ENCODE results near the gene LRRC18. TPM values are rescaled to one million over a fixed set of nuclear protein-coding genes. Genes with fewer than 3 reads are reported as not detected.

The LRRC18 gene
- total RNA-seq, 1 experiment from 2014 or later = not detected

DNA sequence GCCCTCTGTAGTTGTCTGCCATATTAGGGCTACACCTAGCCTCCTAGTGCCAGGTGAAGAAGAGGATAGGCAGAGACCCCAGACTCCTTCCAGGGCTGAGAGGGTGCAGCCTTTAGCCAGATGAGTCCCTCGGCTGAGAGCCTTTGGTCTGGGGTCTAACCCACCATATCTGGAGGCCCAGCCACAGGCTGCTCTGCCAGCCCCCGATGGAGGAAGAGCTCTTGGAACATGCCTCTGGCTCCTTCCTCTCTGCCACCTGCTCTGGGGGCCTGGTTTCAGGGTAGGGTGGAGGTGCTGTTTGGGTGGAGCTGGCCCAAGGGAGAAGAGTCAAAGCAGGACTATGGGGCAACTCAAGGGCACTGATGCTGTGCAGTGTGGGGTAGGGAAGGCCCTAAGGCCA, 1.4 kb downstream of the LRRC18 start:
- CTCF ChIA-PET = no interaction called here
- Histone ChIP-seq H3K4me1 (ENCODE audit: insufficient read depth, low read length) (no peaks in the 10 kb centered on the region), H3K79me2 (ENCODE audit: low read length) (no peaks in the 10 kb centered on the region), H3K9me3 (ENCODE audit: low read length) (no peaks in the 10 kb centered on the region), H3K36me3 (ENCODE audit: low read depth, low read length) (no peaks in the 10 kb centered on the region), H3K27me3 (ENCODE audit: low read length) (peaks cover 88% of the 10 kb centered on the region), H4K20me1 (ENCODE audit: low read length) (no peaks in the 10 kb centered on the region), H3K9me2 (replicated peaks; ENCODE audit: low read length) (no peaks in the 10 kb centered on the region), H2AFZ (ENCODE audit: low read length) (no peak overlapping the region), H3K27ac (ENCODE audit: low read length) (no peak overlapping the region), H3K9ac (ENCODE audit: low read length) (no peak overlapping the region), H3K4me2 (ENCODE audit: low read length) (no peak overlapping the region), H3K4me3 (ENCODE audit: low read length) (no peak overlapping the region), H3F3A (ENCODE audit: low read length, unreplicated experiment) (no peaks in the 10 kb centered on the region)
- intact Hi-C loops (cut with micrococcal nuclease) = no loop called here
- POLR2A ChIA-PET (ENCODE audit: unreplicated experiment) = no interaction called here
- no TSS peak for BruUV-seq (replicated peaks)
- ATAC-seq (no peak), DNase-seq (no peak)
- TF ChIP-seq EZH2 (IDR thresholded peaks at IDR 0.05; ENCODE audit: low read length, unreplicated experiment) (no peak), EZH2phosphoT487 (IDR thresholded peaks at IDR 0.05; ENCODE audit: borderline replicate concordance, low read length) (no peak)
- TF ChIP-seq, protein P1, sequence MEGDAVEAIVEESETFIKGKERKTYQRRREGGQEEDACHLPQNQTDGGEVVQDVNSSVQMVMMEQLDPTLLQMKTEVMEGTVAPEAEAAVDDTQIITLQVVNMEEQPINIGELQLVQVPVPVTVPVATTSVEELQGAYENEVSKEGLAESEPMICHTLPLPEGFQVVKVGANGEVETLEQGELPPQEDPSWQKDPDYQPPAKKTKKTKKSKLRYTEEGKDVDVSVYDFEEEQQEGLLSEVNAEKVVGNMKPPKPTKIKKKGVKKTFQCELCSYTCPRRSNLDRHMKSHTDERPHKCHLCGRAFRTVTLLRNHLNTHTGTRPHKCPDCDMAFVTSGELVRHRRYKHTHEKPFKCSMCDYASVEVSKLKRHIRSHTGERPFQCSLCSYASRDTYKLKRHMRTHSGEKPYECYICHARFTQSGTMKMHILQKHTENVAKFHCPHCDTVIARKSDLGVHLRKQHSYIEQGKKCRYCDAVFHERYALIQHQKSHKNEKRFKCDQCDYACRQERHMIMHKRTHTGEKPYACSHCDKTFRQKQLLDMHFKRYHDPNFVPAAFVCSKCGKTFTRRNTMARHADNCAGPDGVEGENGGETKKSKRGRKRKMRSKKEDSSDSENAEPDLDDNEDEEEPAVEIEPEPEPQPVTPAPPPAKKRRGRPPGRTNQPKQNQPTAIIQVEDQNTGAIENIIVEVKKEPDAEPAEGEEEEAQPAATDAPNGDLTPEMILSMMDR (conservative IDR thresholded peaks at IDR 0.05; ENCODE audit: low read depth, low read length) = no peak

DNA sequence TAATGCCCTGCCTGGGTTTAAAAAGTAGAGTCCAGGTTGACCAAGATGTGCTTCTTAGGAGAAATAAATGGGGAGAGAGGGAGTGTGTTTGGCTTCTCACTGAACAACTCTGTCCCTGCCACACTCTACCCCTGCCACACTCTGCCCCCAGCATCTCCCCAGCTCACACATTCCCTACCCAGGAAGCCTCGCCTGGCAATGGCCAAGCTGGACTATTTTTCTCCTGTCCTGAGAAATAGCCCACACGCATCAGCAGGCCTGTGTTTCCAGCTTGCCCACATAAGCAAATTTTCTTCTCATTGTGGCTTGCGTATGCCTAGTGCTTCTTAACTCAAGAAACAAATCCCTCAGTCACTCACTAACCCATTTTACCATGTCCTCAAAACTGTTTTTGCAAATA, 1.8 kb downstream of the LRRC18 start:
- Histone ChIP-seq H3K9ac (ENCODE audit: low read length) (no peak overlapping the region), H3K79me2 (ENCODE audit: low read length) (no peaks in the 10 kb centered on the region), H3K36me3 (ENCODE audit: low read depth, low read length) (no peaks in the 10 kb centered on the region), H3F3A (ENCODE audit: low read length, unreplicated experiment) (no peaks in the 10 kb centered on the region), H3K4me3 (ENCODE audit: low read length) (no peak overlapping the region), H2AFZ (ENCODE audit: low read length) (no peak overlapping the region), H3K4me2 (ENCODE audit: low read length) (no peak overlapping the region), H4K20me1 (ENCODE audit: low read length) (no peaks in the 10 kb centered on the region), H3K9me3 (ENCODE audit: low read length) (no peaks in the 10 kb centered on the region), H3K9me2 (replicated peaks; ENCODE audit: low read length) (no peaks in the 10 kb centered on the region), H3K27ac (ENCODE audit: low read length) (no peak overlapping the region), H3K4me1 (ENCODE audit: insufficient read depth, low read length) (no peaks in the 10 kb centered on the region), H3K27me3 (ENCODE audit: low read length) (peaks cover 88% of the 10 kb centered on the region)
- DNase-seq (no peak), ATAC-seq (no peak)
- ChIA-PET CTCF (no interaction called here), POLR2A (ENCODE audit: unreplicated experiment) (no interaction called here)
- intact Hi-C loops (cut with micrococcal nuclease) = no loop called here
- no TSS peak for BruUV-seq (replicated peaks)
- TF ChIP-seq EZH2 (IDR thresholded peaks at IDR 0.05; ENCODE audit: low read length, unreplicated experiment) (no peak), EZH2phosphoT487 (IDR thresholded peaks at IDR 0.05; ENCODE audit: borderline replicate concordance, low read length) (no peak)
- TF ChIP-seq, protein P1 (conservative IDR thresholded peaks at IDR 0.05; ENCODE audit: low read depth, low read length) = no peak

DNA sequence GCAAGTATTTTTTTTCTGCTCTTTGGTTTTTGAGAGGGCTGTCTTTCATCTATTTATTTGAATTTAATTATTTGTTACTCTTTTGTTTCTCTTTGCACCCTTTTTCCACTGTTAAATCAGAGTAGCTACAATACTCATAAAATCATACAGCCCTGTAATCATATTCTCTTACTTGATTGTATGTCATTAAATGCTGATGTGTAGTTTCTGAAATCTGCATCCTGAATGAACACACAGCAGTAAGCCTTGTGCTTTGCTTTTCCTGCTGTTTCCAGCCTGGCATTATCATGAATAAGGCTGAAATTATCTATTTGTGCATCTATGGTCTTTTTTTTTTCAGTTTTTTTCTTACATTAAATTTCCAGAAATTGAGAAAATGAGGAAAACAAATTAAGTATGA, 4.1 kb downstream of the LRRC18 start:
- Histone ChIP-seq H3F3A (ENCODE audit: low read length, unreplicated experiment) (no peaks in the 10 kb centered on the region), H3K9me3 (ENCODE audit: low read length) (no peaks in the 10 kb centered on the region), H3K9ac (ENCODE audit: low read length) (no peak overlapping the region), H3K27me3 (ENCODE audit: low read length) (peaks cover 90% of the 10 kb centered on the region), H3K9me2 (replicated peaks; ENCODE audit: low read length) (no peaks in the 10 kb centered on the region), H3K27ac (ENCODE audit: low read length) (no peak overlapping the region), H3K36me3 (ENCODE audit: low read depth, low read length) (no peaks in the 10 kb centered on the region), H3K4me3 (ENCODE audit: low read length) (no peak overlapping the region), H2AFZ (ENCODE audit: low read length) (no peak overlapping the region), H3K79me2 (ENCODE audit: low read length) (no peaks in the 10 kb centered on the region), H3K4me1 (ENCODE audit: insufficient read depth, low read length) (no peaks in the 10 kb centered on the region), H4K20me1 (ENCODE audit: low read length) (no peaks in the 10 kb centered on the region), H3K4me2 (ENCODE audit: low read length) (no peak overlapping the region)
- POLR2A ChIA-PET (ENCODE audit: unreplicated experiment) = no interaction called here
- no peak for DNase-seq
- no peak for ATAC-seq
- no TSS peak for BruUV-seq (replicated peaks)
- no peak for TF ChIP-seq EZH2 (IDR thresholded peaks at IDR 0.05; ENCODE audit: low read length, unreplicated experiment)
- TF ChIP-seq EZH2phosphoT487 (IDR thresholded peaks at IDR 0.05; ENCODE audit: borderline replicate concordance, low read length) = no peak
- intact Hi-C loops (cut with micrococcal nuclease) = no loop called here
- CTCF ChIA-PET = no interaction called here
